LNCaP clone FGC (cell line): ENCODE data around the gene SLC9B1.

Experiments
- DNase-seq: peaks from one replicate; pipeline ENCODE4 v3.0.0-alpha.2; 2011; ENCODE audit warnings: low read depth
- H3K4me3 ChIP-seq: 2 replicates; pipeline ENCODE4 v1.5.1; 2011; ENCODE audit warnings: mild to moderate bottlenecking, low read depth, low read length, control low read depth
- TF ChIP-seq, protein P1 (sequence below): IDR thresholded peaks from 2 replicates; pipeline ENCODE4 v1.5.1; 2012; ENCODE audit warnings: mild to moderate bottlenecking; ENCODE audit not compliant: control insufficient read depth, insufficient read depth; ENCODE audit errors: extremely low read depth

SLC9B1 gene

DNA sequence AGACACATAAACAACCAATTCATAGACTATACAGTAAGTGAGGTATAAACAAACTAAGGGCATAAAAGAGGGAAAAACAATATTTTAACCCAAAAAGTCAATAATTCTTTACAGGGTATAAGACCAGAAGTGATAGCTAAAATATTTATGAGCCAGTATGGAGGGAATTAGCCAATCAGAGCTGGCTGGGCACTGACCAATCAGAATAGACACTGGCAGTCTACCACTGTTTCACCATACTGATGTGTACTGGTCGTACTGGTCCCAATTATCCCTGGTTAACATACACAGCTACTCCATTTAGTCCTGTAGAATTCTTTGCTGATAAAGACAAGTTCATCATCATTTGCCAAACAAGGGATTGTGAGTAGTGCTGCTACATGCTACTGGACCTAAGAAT lies 9.8 kb upstream of the SLC9B1 start:
- DNase-seq = no peak
- H3K4me3 ChIP-seq = no peak overlapping the region
- TF ChIP-seq, protein P1, sequence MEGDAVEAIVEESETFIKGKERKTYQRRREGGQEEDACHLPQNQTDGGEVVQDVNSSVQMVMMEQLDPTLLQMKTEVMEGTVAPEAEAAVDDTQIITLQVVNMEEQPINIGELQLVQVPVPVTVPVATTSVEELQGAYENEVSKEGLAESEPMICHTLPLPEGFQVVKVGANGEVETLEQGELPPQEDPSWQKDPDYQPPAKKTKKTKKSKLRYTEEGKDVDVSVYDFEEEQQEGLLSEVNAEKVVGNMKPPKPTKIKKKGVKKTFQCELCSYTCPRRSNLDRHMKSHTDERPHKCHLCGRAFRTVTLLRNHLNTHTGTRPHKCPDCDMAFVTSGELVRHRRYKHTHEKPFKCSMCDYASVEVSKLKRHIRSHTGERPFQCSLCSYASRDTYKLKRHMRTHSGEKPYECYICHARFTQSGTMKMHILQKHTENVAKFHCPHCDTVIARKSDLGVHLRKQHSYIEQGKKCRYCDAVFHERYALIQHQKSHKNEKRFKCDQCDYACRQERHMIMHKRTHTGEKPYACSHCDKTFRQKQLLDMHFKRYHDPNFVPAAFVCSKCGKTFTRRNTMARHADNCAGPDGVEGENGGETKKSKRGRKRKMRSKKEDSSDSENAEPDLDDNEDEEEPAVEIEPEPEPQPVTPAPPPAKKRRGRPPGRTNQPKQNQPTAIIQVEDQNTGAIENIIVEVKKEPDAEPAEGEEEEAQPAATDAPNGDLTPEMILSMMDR = no peak

DNA sequence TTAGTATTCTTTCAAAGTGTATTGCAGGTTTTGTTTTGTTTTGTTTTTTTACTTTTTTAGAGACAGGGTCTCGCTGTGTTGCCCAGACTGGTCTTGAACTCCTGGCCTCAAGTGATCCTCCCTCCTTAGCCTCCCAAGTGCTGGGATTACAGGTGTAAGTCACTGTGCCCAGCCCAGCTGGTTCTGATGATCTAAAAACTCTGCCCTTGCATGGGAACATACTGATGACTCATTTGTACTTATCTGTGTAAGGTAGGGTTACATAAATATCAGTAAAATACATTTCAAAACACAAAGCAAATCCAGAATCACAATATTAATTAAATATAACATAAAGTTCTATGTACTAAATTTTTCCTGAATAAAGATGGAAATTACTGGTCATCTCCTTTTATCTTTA lies 7.4 kb upstream of the SLC9B1 start:
- DNase-seq = no peak
- TF ChIP-seq, protein P1 = no peak
- no peak overlapping the region for H3K4me3 ChIP-seq

DNA sequence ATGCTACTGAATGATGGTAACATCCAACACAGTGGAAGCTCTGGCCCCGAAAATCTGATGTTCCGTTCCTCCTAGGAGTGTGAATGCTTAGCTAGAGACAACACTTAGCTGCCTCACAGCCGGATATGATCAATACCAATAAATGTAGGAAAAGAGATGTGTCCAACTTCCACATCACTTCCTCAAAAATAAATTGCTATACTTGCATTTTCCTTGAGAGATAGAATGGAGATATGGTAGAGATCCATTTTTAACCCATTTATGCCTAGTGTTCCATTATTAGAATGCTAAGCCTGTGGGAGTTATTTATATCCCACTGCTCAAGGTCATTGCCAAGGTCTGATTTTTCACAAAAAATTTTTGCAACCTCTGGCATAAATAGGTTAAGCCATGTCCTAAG lies 5.5 kb upstream of the SLC9B1 start:
- TF ChIP-seq, protein P1 = no peak
- H3K4me3 ChIP-seq = no peak overlapping the region
- no peak for DNase-seq

DNA sequence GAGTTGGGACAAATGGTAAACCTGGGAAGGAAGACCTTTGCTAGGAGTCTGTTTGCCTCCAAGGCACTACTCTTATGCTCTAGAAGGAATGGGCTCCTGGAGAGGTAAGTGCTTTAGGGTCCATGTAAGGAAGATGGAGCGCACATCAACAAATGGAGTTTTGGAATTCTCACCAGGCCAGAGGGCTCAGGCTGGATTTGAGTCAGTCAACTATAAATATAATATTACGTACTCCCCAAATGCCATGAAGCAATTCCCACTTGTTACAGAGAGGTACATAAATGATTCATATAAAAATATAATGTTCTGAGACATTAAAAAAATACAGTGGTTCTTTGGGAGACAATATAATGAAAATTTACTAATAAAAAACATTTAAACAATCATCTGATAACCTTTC lies 1.6 kb upstream of the SLC9B1 start:
- TF ChIP-seq, protein P1 = no peak
- no peak overlapping the region for H3K4me3 ChIP-seq
- no peak for DNase-seq

DNA sequence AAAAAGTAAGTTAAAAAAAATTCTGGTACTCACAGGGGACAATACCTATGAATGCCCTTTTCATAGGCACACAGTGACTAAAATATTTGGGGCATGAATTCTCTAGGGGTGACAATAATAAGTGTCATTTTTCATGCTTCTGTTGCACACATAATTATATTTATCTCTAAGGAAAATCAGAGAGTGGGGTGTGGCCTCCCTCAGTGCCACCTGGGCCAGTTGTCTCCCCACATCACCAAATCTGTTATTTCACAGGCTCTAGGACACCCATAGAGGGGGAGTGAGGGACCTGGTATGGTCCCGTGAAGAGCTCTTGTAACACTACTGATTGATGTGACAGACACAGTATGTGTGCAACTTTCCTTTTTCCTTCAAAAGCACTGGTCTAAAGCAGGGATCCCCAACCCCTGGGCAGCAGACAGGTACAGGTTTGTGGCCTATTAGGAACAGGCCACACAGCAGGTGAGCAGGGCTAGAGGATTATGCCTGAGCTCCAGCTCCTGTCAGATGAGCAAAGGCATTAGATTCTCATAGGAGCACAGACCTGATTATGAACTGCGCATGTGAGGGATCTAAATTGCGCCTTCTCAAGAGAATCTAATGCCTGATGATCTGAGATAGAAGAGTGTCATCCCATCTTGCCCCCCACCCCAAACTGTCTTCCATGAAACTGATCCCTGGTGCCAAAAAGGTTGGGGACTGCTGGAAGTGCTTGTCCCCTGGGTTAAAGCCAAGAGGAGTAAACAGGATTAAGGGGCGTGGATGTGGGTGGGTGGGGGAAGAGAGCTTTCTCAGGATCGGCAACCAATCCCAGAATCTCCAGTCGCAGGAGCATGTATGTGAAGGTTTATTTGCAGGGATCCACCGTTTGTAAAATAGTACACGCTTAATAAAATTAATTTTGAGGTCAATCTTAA lies 856 bp downstream of the SLC9B1 start:
- no peak for DNase-seq
- peak overlapping the region; percentile 64 for H3K4me3 ChIP-seq
- TF ChIP-seq, protein P1 = no peak

DNA sequence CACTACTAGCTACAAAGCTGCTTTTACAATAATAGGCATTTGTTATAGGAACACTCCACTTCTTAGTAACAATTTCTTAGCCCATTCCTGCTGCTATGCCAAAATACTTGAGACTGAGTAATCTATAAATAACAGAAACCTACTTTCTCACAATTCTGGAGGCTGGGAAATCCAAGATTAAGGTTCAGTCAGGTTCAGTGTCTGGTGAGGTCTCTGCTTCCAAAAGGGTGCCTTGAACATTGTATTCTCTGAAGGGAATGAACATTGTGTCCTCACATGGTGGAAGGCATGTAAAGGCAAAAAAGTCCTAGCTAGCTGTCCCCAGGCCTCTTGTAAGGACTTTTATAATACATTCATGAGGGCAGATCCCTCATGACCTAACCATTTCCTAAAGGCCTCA lies 7.0 kb downstream of the SLC9B1 start:
- H3K4me3 ChIP-seq = no peak overlapping the region
- TF ChIP-seq, protein P1 = no peak
- no peak for DNase-seq

DNA sequence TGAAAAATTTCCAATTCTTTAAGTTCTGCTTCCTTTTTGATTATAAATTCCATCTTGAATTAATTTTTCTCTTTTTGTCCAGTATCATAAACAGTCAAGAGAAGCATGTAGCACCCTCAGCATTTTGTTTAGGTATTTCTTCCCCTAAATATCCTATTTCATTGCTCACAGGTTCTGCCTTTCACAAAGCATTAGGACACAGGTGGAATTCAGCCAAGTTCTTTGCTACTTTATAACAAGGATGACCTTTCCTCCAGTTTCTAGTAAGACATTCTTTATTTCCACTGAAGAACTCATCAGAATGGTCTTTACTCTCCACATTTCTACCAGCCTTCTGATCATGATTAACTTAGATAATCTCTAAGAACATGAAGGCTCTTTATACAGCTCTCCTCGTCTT lies 7.4 kb downstream of the SLC9B1 start:
- DNase-seq = no peak
- TF ChIP-seq, protein P1 = no peak
- H3K4me3 ChIP-seq = no peak overlapping the region
